NOMO-1 (cell line): Measurements from ENCODE around the gene LRRC40.
A peak's percentile ranks its signal among the peaks of the same experiment; 100 is the strongest.
"Not testable (repeated sequence)": the region's sequence is repeated elsewhere in the genome, so short reads cannot be mapped to it uniquely, and the experiment has no call there.

Source experiments
- DNase-seq, 2 experiments: peaks; one replicate each; lab custom pipeline; 2025; ENCODE audit not compliant: unreplicated experiment in 2 of 2; lab: John Stamatoyannopoulos, UW

LRRC40 gene

GRCh38 chr1:70204139-70204538, 1.2 kb downstream of the LRRC40 start:
- no peak for DNase-seq

DNA sequence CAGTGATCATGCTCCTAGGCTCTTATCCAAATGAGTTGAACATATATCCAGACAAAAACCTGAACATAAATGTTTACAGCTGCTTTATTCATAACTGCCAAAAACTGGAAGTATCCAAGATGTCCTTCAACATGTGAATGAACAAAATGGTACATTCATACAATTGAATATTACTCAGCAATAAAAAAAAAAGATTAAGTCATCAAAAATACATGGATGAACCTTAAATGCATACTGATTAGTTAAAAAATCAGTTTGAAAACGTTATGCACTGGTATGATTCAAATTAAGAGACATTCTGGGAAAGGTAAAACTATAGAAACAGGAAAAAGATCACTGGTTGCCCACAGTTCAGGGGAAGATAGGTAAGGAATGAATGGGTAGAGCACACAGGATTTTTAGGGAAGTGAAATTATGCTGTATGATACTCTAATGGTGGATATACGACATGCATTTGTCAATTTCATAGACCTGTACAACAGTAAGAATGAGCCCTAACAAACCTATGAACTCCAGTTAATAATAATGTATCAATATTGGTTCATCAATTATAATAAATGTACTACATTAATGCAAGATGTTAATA, 3.1 kb downstream of the LRRC40 start:
- peak in 1 of 2 experiments; percentile 47 for DNase-seq

- no peak for DNase-seq
Observed at GRCh38 chr1:70200065-70200464, 5.3 kb downstream of the LRRC40 start.

DNA sequence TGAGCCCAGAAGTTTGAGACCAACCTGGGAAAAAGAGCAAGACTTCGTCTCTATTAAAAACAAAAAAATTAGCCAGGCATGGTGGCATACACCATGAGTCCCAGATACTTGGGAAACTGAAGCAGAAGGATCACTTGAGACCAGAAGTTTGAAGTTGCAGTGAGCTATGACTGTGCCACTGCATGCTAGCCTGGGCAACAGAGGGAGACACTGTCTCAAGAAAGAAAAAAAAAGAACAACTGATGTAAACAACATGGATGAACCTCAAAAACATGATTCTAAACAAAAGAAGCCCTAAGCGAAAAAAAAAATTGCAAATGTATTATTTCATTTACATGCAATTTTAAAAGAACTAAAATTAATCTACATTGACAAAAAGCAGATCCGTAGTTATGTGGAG, 9.0 kb downstream of the LRRC40 start:
- DNase-seq = no peak

GRCh38 chr1:70195342-70195741, 10.0 kb downstream of the LRRC40 start:
- DNase-seq = no peak

GRCh38 chr1:70194601-70195000, 10.8 kb downstream of the LRRC40 start:
- no peak for DNase-seq

DNA sequence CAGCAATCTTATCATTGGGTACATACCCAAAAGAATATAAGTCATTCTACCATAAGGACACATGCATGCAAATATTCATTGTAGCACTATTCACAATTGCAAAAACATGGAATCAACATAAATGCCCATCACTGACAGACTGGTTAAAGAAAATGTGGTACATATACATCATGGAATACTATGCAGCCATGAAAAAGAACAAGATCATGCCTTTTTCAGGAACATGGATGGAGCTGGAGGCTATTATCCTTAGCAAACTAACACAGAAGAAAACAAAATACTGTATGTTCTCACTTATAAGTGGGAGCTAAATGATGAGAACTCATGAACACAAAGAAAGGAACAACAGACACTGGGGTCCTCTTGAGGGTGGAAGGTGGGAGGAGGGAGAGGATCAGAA, 12.9 kb downstream of the LRRC40 start:
- not testable (repeated sequence) for DNase-seq

- DNase-seq = no peak
Observed at GRCh38 chr1:70190180-70190579, 15.2 kb downstream of the LRRC40 start.

- DNase-seq = no peak
Observed at GRCh38 chr1:70188522-70188921, 16.9 kb downstream of the LRRC40 start.

DNA sequence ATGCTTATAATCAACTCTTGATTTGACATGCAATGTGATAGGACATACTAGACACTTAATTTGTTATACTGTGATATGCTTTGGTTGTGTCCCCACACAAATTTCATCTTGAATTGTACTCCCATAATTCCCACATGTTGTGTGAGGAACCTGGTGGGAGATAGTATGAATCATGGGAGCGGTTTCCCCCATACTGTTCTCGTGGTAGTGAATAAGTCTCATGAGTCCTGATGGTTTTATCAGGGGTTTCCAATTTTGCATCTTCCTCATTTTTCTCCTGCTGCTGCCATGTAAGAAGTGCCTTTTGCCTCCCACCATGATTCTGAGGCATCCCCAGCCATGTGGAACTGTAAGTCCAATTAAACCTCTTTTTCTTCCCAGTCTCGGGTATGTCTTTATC, 20.2 kb downstream of the LRRC40 start:
- DNase-seq = not testable (repeated sequence)

- no peak for DNase-seq
Observed at GRCh38 chr1:70171512-70171911, 33.9 kb downstream of the LRRC40 start.

- no peak for DNase-seq
Observed at GRCh38 chr1:70169018-70169839, 36.1 kb downstream of the LRRC40 start.

DNA sequence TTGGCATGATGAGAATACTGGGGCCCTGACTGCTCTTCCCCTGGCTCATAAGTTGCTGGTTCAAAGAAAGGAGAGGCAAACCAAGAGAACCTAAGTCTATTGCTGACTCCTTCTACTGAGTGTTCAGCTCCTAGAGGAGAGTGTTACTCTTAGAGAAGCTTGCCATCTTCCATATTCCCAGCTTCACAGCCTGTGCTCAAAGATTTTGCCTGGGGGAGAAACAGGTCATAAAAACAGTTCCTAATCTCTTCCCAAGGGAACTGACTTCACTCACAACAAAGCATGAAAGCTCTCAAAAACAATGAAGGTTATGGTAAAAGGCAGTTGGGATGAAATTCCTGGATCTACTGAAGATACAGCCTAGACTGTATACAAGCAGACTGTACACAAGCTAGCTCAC, 37.1 kb downstream of the LRRC40 start:
- DNase-seq = no peak

DNA sequence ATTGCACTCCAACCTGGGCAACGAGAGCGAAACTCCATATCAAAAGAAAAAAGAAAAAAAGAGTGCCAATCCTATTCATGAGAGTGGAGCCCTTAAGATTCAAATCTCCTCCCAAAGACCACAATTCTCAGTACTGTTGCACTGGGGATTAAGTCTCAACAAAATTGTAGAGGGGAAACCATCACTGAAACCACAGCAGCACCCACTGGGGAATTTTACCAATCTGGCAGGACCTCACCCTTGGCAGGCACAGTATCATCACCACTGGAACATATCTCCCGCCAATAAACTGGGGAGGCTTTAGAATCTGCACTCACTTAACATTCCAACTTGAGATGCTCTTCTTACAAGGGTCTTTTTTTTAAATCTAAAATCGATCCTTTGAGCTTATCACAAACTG, 41.0 kb downstream of the LRRC40 start:
- DNase-seq = no peak

- DNase-seq = no peak
Observed at GRCh38 chr1:70156529-70157120, 48.8 kb downstream of the LRRC40 start.

GRCh38 chr1:70153739-70154138, 51.6 kb downstream of the LRRC40 start:
- DNase-seq = no peak

DNA sequence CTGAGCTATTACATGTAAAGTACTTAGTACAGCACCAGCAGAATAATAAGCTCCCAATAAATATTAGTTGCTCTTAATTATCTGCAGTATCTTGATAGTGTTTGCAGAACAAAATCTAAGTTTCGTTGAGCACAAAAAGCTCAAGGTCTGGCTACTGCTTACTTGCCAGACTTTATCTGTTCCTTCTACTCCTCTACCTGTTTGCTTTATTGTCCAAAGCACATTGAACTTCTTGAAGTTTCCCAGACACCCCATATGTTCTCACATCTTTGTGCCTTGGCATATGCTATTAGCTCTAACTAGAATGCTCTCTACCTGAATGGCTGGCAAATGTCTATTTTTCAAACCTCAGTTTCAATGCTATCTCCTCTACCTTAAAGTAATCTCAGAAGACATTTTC, 54.9 kb downstream of the LRRC40 start:
- no peak for DNase-seq

- DNase-seq = no peak
Observed at GRCh38 chr1:70146488-70146887, 58.9 kb downstream of the LRRC40 start.

DNA sequence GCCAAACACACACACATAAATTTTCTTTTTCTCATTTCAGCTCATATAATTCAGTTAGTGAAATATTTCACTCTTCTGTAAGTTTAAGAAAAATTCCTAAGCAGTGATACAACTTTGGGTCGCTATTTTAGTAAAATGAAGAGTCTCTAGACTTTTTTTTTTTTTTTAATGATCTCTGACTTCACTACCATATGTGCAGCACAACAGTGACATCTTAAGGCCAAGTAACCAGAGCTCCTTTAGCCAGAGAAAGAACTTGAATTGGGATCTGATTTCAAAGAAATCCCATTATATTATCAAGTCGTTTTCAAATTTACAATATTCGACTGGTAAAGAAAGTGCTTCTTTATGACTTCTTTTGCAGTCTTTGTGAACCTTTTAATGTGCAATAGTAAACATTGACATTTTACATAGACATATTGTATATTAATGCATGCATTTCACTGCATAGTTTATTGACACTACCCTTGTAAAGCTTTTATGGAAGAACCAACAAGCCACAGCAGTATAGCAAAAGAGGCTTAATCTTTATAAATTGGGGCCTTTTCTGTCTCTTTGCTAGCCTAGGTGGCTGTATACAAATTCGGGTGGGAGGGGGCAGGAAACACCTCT, 62.2 kb downstream of the LRRC40 start:
- DNase-seq = no peak

- DNase-seq = no peak
Observed at GRCh38 chr1:70142075-70142474, 63.3 kb downstream of the LRRC40 start.

DNA sequence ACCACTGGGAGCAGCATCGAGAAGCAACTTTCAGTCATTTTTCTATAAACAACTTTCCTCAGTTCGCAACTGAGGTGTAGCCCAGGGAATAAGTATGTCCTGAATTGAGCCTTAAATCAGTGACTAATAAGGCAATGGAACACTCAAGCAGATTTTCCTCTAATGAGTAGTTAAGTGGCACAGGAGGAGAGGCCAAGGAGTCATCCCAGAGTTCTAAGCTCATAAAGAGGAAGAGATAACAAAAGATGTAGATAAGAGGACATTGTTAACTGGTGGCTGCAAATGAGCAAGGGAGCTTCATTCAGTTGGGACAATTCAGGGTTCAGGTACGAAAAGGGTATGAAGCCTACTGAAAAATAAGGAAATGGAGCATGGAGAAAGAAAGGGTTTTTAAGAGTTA, 64.5 kb downstream of the LRRC40 start:
- no peak for DNase-seq

GRCh38 chr1:70140343-70140742, 65.0 kb downstream of the LRRC40 start:
- no peak for DNase-seq
